ENCODE results near the gene FFAR1.

Gene FFAR1

GRCh38 chr19:35332817-35333216, 14.9 kb upstream of the FFAR1 start:
- no peak overlapping the region for H3K4me3 ChIP-seq (ENCODE audit: low read length)
- no peak for DNase-seq (ENCODE audit: low read depth)
- TF ChIP-seq CTCF (conservative IDR thresholded peaks at IDR 0.05; ENCODE audit: low read length), result no peak

DNA sequence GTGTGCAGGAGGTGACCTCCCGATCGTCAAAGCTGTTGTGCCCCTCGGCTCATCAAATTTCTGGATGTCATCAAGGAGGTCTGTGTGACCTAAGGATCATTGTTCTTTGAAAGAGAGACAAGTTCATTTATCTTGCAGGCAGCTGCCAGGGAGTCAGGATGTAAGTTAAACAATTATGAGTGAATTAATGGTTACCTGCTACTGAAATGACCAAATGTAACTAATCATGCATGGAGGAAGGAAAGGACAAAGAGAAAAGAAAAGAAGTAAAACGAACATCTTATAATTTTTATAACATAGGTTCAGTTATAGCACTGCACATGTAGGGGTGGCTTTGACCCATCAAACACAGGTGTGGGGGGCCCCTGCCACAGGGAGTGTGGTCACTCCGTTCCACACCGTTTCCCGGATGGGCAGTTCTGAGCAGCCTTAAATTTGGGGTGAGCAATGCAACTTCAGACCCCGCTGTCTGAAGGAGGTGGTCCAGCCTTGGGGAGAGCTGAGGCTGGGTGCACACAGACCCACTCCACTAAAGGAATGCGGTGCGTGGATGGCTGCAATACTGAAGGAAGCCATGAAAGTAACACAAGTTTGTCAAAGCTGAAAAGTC, 13.5 kb upstream of the FFAR1 start:
- no peak for DNase-seq (ENCODE audit: low read depth)
- H3K4me3 ChIP-seq (ENCODE audit: low read length), result no peak overlapping the region
- no peak for TF ChIP-seq CTCF (conservative IDR thresholded peaks at IDR 0.05; ENCODE audit: low read length)

DNA sequence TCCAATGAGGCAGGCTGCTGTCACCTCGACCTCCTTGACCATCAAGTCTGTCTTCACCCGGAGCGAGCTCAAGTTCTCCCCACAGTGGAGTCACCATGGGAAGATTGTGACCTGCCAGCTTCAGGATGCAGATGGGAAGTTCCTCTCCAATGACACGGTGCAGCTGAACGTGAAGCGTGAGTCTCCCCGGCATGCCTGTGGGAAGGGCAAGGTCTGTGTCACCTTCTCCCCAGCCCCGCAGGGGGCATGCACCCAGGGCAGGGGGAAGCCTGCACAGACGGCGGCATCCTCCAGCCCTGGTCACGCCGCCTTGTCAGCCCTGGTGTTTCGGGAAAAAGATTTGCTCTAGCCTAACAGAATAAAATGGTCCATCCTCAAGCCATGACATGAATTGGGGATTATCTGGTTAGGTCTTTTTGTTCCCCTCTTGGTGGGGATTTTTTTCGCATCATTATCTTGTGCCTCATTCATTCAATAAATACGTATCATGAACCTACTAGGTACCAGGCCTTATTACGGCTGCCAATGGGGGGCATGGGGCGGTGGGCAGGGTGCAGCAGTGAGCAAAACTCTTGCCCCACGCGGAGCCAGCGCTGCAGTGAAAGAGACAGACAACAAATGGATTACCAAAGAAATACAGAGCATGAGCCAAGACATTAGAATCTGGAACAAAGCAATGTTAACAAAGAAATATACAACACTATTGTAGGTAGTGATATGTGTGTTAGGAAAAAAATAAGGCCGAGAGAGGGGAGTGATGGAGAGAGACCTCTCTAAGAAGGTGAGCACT, 11.3 kb upstream of the FFAR1 start:
- TF ChIP-seq CTCF (conservative IDR thresholded peaks at IDR 0.05; ENCODE audit: low read length), result no peak
- H3K4me3 ChIP-seq (ENCODE audit: low read length), result no peak overlapping the region
- DNase-seq (ENCODE audit: low read depth), result no peak

GRCh38 chr19:35337097-35337983, 10.4 kb upstream of the FFAR1 start:
- no peak overlapping the region for H3K4me3 ChIP-seq (ENCODE audit: low read length)
- DNase-seq (ENCODE audit: low read depth), result no peak
- no peak for TF ChIP-seq CTCF (conservative IDR thresholded peaks at IDR 0.05; ENCODE audit: low read length)

DNA sequence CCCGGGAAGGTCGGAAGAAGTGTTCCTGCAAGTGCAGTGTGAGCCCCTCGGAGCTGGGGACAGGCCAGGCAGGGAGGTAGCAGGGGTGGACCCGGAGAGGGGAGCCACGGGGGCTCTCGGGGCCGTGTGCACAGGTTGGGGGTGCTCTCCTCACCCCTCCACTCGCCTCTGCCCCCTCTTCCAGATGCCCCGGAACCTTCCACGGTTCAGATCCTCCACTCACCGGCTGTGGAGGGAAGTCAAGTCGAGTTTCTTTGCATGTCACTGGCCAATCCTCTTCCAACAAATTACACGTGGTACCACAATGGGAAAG, 9.8 kb upstream of the FFAR1 start:
- DNase-seq (ENCODE audit: low read depth), result no peak
- TF ChIP-seq CTCF (conservative IDR thresholded peaks at IDR 0.05; ENCODE audit: low read length), result no peak
- H3K4me3 ChIP-seq (ENCODE audit: low read length), result no peak overlapping the region

DNA sequence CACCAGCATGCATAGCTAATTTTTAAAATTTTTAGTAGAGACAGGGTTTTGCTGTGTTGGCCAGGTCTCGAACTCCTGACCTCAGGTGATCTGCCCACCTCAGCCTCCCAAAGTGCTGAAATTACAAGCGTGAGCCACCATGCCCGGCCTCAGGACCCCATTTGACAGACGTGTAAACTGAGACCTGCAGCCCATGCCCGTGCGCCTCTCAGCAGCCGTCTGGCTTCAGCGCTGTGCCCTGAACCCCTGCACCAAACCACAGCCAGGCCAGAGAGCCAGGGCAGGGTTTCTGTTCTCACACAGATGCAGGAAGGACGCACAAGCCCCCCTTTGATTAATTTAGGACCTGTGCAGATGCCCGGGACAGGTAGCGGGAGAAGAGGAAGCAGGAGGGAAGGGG, 7.3 kb upstream of the FFAR1 start:
- no peak overlapping the region for H3K4me3 ChIP-seq (ENCODE audit: low read length)
- no peak for TF ChIP-seq CTCF (conservative IDR thresholded peaks at IDR 0.05; ENCODE audit: low read length)
- DNase-seq (ENCODE audit: low read depth), result no peak
